RWPE2 (cell line): Measurements from ENCODE around the gene DDX42.

ENCODE experiments used
- ATAC-seq: fragments of 200-7000 bp; cut with Tn5 transposase; 3 replicates; pipeline ENCODE4 v1.9.1; 2021; ENCODE audit warnings: low read depth
- DNase-seq: peaks from one replicate; pipeline ENCODE4 v3.0.0-alpha.2; 2020; ENCODE audit warnings: low spot score
- H3K27ac ChIP-seq: fragments of 450-650 bp; 2 replicates; pipeline ENCODE4 v1.5.1; 2017; ENCODE audit warnings: mild to moderate bottlenecking; ENCODE audit not compliant: poor library complexity, severe bottlenecking
- H3K27me3 ChIP-seq: fragments of 250-450 bp; sonication (Bioruptor Pico); 2 replicates; pipeline ENCODE4 v1.5.1; 2021; ENCODE audit warnings: mild to moderate bottlenecking, moderate library complexity; ENCODE audit not compliant: insufficient read depth, poor library complexity, severe bottlenecking
- H3K36me3 ChIP-seq: fragments of 250-450 bp; sonication (Bioruptor Pico); 2 replicates; pipeline ENCODE4 v1.5.1; 2020; ENCODE audit warnings: low read depth, mild to moderate bottlenecking, moderate library complexity
- H3K4me1 ChIP-seq: fragments of 250-450 bp; sonication (Bioruptor Pico); 2 replicates; pipeline ENCODE4 v1.5.1; 2021; ENCODE audit warnings: mild to moderate bottlenecking, moderate library complexity; ENCODE audit not compliant: insufficient read depth, poor library complexity, severe bottlenecking
- H3K4me3 ChIP-seq: fragments of 250-450 bp; sonication (Bioruptor Pico); 2 replicates; pipeline ENCODE4 v1.5.1; 2021; ENCODE audit warnings: mild to moderate bottlenecking, moderate library complexity; ENCODE audit not compliant: severe bottlenecking
- H3K9me3 ChIP-seq: fragments of 250-450 bp; sonication (Bioruptor Pico); 2 replicates; pipeline ENCODE4 v1.5.1; 2021; ENCODE audit warnings: mild to moderate bottlenecking, moderate library complexity; ENCODE audit not compliant: severe bottlenecking
- CTCF ChIP-seq: fragments of 450-650 bp; IDR thresholded peaks from one replicate; pipeline ENCODE4 v1.5.1; 2017; ENCODE audit warnings: mild to moderate bottlenecking, moderate library complexity; ENCODE audit not compliant: poor library complexity, severe bottlenecking

The DDX42 gene

GRCh38 chr17:63741408-63742173 lies 32.4 kb upstream of the DDX42 start, which contains the start of gene STRADA:
Gene STRADA (minus strand): TSS chr17:63741799. CDS start chr17:63728369, 13,430 bp downstream.
- Histone ChIP-seq H3K36me3 (peaks cover 11% of the 10 kb centered on the region), H3K27ac (peak within 1 kb of the TSS; percentile 84), H3K9me3 (no peaks in the 10 kb centered on the region), H3K4me1 (peaks cover 4% of the 10 kb centered on the region), H3K27me3 (no peaks in the 10 kb centered on the region), H3K4me3 (peak within 1 kb of the TSS; percentile 80)
- ATAC-seq (peak; percentile 90), DNase-seq (peak; percentile 100)
- no peak for TF ChIP-seq CTCF

DNA sequence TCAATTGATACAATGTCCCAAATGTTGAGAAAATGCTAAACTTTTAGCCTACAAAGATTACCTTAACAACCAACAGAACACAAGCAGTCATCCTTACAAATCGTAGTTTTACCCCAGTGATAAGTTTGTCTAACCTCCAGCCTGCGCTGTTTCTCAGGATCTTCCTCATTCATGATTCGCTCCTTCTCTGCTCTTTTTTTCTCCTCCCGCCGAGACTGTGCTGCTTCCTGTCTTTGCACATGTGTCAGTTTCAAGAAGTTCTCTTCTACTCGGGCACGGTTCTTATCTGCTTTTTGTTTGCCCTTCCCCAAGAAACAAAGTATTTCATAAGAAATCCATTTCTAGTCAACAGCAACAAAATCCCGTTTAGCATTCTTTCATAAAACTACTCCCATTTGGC lies 22.2 kb upstream of the DDX42 start:
- ATAC-seq = no peak
- peaks cover 95% of the 10 kb centered on the region for H3K36me3 ChIP-seq
- DNase-seq = no peak
- no peaks in the 10 kb centered on the region for H3K4me1 ChIP-seq
- no peaks in the 10 kb centered on the region for H3K27me3 ChIP-seq
- TF ChIP-seq CTCF = no peak
- no peak overlapping the region for H3K27ac ChIP-seq
- H3K9me3 ChIP-seq = no peaks in the 10 kb centered on the region
- no peak overlapping the region for H3K4me3 ChIP-seq

GRCh38 chr17:63752707-63753106 lies 21.3 kb upstream of the DDX42 start:
- Histone ChIP-seq H3K4me1 (no peaks in the 10 kb centered on the region), H3K36me3 (peaks cover 92% of the 10 kb centered on the region), H3K27ac (no peak overlapping the region), H3K27me3 (no peaks in the 10 kb centered on the region), H3K4me3 (no peak overlapping the region), H3K9me3 (no peaks in the 10 kb centered on the region)
- TF ChIP-seq CTCF = no peak
- no peak for DNase-seq
- ATAC-seq = no peak

- no peak for DNase-seq
- H3K9me3 ChIP-seq = no peaks in the 10 kb centered on the region
- no peak for TF ChIP-seq CTCF
- no peak for ATAC-seq
- H3K4me3 ChIP-seq = no peak overlapping the region
- H3K36me3 ChIP-seq = peaks cover 92% of the 10 kb centered on the region
- no peaks in the 10 kb centered on the region for H3K27me3 ChIP-seq
- H3K4me1 ChIP-seq = no peaks in the 10 kb centered on the region
- no peak overlapping the region for H3K27ac ChIP-seq
Measured at GRCh38 chr17:63753215-63753614, 20.8 kb upstream of the DDX42 start.

GRCh38 chr17:63754046-63754445 lies 19.9 kb upstream of the DDX42 start:
- H3K4me1 ChIP-seq = no peaks in the 10 kb centered on the region
- H3K27me3 ChIP-seq = no peaks in the 10 kb centered on the region
- H3K9me3 ChIP-seq = no peaks in the 10 kb centered on the region
- DNase-seq (no peak), ATAC-seq (no peak)
- no peak for TF ChIP-seq CTCF
- no peak overlapping the region for H3K4me3 ChIP-seq
- H3K36me3 ChIP-seq = peaks cover 92% of the 10 kb centered on the region
- no peak overlapping the region for H3K27ac ChIP-seq
